GM10847 (cell line): ENCODE measurements around the gene ABHD12B.

ENCODE experiments used
- POLR2A ChIP-seq: IDR thresholded peaks from 2 replicates; pipeline ENCODE4 v1.6.1; 2011; ENCODE audit not compliant: insufficient read length; ENCODE audit errors: extremely low read depth

ABHD12B gene

DNA sequence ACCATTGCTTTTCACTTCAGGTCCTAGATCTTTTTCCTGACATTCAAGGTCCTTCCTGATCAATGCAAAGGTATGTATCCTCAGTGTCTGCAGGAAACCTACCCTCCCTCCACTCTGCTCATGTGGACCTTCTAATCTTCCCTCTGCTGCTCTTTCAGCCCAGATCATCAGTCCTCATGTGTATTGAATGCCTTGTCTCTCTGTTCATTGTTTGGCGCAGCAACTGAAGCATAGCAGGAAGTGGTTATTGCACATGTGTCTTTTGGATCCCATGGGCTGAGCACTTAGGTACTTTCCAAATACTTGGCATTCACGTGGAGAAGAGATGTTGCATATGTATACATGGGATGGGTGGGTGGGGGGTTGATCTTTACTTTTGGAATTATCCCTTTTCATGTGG is 36.6 kb upstream of the ABHD12B start:
- no peak for TF ChIP-seq POLR2A

DNA sequence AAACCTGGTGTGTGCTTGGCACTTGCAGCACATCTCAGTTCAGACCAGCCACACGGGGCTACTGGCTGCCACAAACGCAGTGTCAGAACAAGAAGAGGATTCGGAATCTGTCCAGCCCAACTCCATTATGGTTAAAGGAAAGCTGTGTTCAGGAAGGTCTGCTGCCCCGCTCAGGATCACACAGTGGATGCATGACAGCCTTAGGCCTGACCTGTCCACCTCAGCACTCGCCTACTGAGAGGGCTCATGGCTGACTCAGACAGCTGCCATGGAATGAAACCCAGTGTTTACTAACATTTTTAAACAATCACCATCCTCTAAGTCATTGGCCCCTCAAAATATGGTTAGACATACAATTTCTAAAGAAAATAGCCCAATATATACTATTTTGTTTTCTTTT is 35.3 kb upstream of the ABHD12B start:
- no peak for TF ChIP-seq POLR2A

DNA sequence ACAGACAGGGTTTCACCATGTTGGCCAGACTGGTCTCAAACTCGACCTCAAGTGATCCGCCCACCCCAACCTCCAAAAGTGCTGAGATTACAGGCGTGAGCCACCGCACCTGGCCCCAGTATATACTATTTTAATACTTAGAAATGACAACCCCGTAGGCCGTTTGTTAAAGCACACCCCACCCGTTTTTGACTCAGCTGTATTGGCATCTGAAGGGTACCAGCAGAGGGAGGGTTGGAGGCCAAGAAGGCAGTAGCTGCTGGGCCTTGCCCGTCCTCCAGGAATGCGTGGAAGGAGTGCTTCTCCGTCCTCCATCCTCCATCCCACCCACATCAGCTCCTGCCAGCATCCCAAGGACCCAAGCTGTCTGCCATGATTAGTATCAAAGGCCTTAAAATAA is 34.6 kb upstream of the ABHD12B start:
- no peak for TF ChIP-seq POLR2A

DNA sequence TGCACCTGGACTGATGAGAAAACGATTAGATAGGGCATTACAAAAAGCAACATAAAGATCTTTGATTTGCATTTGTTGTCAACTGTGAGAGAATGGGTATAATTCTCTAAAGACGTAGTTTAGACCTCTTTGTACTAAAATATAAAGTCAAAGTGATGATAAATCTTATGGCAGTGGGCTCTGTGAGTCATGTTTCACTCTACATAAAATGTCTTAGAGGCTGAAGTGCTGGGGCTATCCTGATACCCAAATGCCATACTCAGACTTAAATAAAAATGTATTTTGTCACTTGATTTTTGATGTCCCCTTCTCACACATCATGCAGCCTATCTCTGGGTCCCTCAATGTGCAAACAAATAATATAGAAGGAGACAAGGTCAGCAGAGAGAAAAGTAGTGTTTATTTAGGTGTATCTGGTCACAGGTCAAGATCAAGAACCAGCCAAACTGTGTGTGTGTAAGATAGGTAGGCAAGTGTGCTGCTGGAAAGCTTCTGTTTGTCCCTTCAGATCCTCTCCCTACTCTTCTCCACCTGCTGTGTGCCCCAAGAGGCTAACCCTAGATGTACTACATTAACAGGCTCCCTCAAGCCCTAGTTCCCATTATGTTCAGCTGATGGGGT is 33.9 kb upstream of the ABHD12B start:
- TF ChIP-seq POLR2A, result no peak

DNA sequence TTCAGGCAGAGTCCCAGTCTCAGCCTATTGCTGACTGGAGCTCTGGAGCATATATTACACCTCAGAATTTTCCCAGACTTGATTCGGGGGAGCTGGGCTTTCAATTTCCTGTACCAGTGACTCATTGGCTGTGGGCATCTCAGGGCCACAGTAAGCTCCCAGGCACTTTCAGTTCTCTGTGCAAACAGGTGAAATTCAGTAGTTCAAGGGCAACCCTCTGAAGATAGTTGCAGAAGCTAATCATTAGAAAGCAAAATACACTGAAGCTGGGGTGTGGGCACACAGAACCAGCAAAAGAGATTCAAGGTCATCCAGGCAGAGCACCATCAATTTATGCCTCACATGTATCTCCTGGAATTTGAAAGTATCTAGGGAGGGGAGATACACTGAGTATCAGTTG is 32.8 kb upstream of the ABHD12B start:
- no peak for TF ChIP-seq POLR2A

DNA sequence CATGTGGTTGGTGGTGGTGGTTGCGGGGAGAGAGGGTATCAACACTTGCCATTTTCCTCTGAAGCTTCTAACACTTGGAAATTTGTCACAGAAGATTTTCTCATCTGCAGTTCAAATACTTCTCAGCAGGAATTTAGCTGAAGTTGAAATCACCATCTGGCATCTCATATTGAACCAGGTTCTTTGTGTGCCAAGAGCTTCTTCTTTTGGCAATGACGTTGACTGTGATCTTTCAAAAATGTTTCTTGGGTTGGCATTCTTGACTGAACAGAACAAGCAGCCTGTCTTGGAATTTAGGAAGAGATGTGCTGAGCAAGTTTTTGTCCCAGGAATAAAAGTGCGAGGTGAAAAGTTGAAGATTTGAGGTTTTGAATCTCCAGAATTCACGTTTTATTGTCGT is 32.2 kb upstream of the ABHD12B start:
- no peak for TF ChIP-seq POLR2A

DNA sequence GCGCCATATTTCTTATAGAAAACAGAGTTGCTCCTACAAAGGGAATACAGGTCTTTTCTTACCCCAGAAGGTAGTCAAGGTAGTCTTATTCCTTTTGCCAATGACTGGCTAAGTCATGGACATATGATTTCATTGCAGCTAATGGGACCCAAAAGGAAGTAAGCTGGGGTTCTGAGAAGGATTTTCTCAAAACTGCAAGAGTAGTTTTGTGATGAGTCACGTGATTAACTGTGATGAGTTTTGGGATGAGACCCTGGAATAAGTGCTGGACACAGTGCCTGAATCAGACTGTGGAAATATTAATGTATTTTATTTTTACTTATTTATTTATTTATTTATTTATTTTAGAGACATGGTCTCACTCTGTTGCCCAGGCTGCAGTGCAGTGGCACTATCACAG is 27.5 kb upstream of the ABHD12B start:
- TF ChIP-seq POLR2A, result no peak

DNA sequence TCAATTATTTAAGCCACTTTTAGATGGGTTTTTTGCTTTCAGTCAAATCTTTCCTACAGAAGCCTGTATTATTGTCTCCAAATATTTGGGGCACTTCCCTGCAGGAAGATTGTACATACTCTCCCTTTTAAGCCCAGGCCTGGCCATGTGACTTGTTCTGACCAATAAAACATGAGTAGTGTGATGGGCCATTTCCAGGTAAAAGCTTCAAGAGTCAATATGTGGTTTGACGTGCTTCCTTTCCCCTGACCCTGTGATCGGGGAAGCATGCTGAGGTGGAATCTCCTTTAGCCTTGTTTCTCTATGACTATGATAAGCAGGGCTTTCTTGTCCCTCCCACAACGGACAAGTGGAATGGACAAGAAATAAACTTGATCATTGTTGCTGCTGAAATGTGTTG is 26.7 kb upstream of the ABHD12B start:
- no peak for TF ChIP-seq POLR2A

DNA sequence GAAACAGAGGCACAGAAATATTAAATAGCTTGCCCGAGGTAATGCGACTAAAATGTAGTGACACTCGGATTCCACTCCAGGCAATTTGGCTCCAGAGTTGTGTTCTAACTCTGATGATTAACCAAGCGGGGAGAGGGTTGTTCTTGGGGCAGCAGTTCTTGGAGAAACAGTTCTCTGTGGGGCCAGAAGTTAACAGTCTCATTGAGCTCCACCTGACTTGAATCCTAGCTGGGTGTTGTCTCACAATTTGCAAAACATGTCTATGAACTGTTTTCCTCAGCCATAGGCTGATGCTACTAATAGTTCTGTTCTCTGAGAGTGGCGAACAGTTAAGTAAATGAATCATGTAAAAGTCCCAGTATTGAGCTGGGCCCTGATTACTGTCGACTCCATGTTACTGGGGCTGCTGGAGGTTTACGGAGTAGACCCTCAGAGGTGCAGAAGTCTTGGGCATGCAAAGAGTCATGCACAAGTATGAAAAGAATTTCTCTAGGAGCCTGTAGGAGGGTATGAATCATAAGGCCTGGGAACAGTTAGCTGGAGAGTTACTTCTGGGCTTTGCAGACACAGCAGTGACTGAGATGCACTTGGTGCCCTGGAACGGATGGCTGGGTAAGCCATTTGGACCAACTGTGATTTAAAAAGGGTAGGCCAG is 25.5 kb upstream of the ABHD12B start:
- TF ChIP-seq POLR2A, result no peak

DNA sequence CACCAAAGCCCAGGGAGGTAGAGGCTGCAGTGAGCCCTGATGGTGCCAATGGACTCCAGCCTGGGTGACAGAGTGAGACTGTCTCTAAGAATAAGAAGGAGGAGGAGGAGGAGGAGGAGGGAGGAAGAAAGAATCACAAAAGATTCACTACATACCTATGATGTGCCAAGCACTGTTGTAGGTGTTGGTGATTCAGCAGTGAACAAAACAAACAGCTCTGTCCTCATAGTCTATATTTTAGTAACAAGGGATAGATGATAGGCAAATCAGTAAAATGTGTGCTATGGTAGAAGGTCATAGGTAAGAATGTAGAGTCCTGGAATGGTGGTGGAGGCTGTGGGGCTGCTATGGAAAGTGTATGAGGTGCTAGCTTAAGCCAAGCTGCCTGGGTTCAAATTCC is 18.0 kb upstream of the ABHD12B start:
- TF ChIP-seq POLR2A, result no peak

DNA sequence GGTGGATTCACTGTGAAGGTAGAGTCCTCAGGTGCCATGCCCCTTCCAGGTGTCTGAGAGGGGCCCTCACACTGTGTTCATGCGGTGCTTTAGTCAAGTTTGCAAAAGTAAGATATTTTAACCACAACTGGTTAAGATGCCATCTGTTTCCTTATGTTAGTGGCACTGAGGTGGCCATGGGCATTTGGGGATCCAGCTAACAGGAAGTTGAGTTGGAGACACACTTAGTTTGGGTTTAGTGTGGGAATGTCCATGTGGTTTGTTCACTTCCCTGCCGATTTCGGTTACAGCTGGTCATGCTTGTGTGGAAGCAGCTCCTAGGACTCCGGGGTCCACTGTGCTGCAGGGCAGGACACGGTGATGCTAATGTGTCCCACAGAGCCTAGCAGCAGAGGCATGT is 17.3 kb upstream of the ABHD12B start:
- TF ChIP-seq POLR2A, result no peak

DNA sequence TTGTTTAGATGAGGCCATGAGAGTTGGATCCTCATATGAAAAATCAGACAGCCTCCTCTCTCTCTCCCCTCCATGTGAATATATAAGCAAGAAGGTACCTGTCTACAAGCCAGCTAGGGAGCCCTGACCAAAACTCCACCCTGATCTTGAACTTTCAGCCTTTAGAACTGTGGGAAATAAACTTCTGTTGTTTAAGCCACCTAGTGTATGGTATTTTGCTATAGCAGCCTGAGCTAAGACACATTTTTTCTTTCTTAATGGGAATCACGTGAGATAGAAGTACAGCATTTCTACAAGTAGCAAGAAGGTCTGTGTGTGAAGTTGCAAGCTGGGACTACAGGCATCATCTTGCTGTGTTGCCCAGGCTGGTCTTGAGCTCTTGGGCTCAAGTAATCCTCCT is 16.3 kb upstream of the ABHD12B start:
- TF ChIP-seq POLR2A, result no peak

DNA sequence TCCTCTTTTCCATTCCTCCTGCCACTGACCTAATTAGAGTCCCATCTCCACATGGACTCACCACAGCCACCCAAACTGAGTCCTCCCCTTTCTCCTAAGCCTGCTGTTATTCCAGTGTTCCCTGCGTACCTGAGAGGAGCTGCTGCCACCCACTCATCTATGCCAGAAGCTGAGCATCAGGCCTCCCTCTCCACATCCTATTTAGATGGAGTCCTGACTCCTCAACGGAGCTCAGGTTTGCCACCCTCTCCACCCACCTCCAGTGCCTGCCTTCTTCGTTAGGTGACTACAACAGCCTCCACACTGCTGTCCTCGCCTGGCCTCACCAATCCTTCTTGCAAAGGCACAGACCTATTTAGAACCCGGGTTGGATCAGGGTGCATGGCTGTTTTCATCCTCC is 15.2 kb upstream of the ABHD12B start:
- TF ChIP-seq POLR2A, result no peak

DNA sequence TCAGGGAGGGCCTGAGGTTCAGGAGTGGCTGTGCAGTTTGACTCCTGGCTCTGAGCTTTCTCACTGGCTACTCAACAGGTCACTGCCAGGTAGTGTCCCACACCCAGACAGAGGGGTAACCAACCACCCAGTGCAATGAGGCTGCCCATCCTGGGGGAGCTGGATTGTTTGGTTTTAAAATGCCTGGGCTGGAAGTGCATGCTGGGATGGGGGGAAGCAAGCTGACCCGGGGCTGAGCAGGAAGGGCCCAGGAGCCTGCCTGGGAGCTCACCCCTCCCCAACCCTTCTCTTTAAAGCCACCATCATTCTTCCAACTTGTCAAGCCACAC is 12.6 kb upstream of the ABHD12B start:
- no peak for TF ChIP-seq POLR2A

DNA sequence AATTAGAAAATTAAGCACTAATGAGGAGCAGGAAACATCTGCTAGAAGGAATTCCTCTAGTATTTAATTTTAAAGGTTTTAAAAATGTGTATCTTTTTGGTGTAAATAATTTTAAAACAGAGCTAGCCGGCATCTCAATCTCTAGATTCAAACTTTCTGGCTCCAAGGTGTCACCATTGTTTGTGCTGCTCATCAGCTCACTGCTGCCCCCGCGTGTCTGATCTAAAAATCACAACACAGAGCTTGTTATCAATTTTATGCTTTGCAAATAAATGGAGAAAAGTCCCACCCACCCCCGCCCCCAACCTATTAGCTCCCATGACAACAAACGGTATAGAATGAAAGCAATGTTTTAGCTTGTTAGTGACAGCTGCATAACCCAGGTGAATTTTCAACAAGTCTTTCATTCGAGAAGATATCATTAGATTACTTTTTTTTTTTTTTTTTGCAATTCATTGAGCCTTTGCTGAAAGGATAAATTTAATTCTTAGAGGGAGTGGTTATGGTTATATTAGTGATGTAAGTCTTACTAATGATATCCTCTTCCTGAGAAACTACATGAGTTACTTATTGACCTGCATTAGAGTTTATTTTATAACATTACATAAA is 11.3 kb upstream of the ABHD12B start:
- no peak for TF ChIP-seq POLR2A

DNA sequence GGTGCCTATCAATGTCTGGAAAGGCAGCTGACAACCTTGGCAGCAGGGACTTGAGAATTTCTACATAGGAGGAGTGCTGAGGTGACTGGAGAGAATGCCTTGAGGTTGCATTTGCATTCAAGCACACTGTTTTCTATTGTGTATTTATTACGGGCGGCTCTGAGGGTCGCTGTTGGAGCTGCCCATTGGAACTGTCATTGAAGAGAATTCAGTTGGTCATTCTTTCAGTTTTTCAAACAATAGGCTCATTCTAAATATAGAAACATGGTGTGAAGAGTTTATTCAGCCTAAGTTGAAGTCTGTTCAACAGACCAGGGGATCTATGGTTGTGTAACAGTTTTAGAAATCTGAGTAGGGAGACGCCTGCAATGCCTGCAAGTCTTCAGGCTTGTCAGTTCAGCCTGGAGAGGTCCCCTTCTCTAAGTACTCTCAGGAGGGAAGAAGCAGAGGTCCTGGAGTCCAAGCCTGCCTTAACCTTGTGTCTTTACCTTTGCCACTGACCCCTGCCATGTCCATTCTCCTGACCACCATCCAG is 9.8 kb upstream of the ABHD12B start:
- no peak for TF ChIP-seq POLR2A

DNA sequence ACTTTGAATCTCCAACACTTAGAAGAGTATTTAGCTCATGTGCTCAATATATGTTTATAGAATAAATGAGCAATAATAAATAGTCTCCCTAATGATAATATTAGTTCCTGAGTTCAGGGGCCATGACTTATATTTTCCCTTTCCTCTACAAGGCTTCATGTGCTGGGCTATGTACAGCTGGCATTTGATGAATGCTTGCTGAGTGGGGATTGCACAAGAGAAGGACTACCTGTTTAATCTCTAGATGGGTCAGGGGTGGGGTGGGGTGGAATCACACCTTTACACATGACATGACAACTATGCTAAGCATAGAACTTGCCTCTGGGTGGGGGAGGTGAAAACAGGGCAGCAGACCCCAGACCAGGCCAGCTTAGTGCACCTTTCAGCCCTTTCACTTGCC is 7.6 kb upstream of the ABHD12B start:
- TF ChIP-seq POLR2A, result no peak
